SK-N-SH treated with all-trans-retinoic acid at 6 μM for 48 hours (cell line): Measurements from ENCODE around the gene GNAQ.

Experiments used
- ARNTL ChIP-seq: fragments of 450-650 bp; formaldehyde crosslinking; IDR thresholded peaks from 2 replicates; pipeline ENCODE4 v1.5.0; 2020; ENCODE audit warnings: low read depth, mild to moderate bottlenecking, moderate library complexity, borderline replicate concordance
- BACH2 ChIP-seq: fragments of 250-450 bp; sonication (Bioruptor Pico); IDR thresholded peaks from 2 replicates; pipeline ENCODE4 v1.9.0; 2021; ENCODE audit warnings: mild to moderate bottlenecking, borderline replicate concordance
- CSDC2 ChIP-seq: fragments of 250-450 bp; sonication (Bioruptor Pico); IDR thresholded peaks from 2 replicates; pipeline ENCODE4 v1.5.0; 2020; ENCODE audit warnings: mild to moderate bottlenecking, moderate library complexity
- ISL1 ChIP-seq: fragments of 250-450 bp; sonication (Bioruptor Pico); IDR thresholded peaks from 2 replicates; pipeline ENCODE4 v2.1.2; 2022; ENCODE audit warnings: mild to moderate bottlenecking, moderate library complexity
- OSR1 ChIP-seq: fragments of 250-450 bp; sonication (Bioruptor Pico); IDR thresholded peaks from 2 replicates; pipeline ENCODE4 v1.8.0; 2022; ENCODE audit warnings: moderate library complexity, mild to moderate bottlenecking, inconsistent platforms
- RARB ChIP-seq: fragments of 250-450 bp; sonication (Bioruptor Pico); IDR thresholded peaks from 2 replicates; pipeline ENCODE4 v1.8.0; 2021; ENCODE audit warnings: mild to moderate bottlenecking, moderate library complexity
- TCF4 ChIP-seq: fragments of 250-450 bp; sonication (Bioruptor Pico); IDR thresholded peaks from 2 replicates; pipeline ENCODE4 v1.8.0; 2021; ENCODE audit warnings: mild to moderate bottlenecking, moderate library complexity, borderline replicate concordance
- TOX ChIP-seq: fragments of 250-450 bp; sonication (Bioruptor Pico); IDR thresholded peaks from 2 replicates; pipeline ENCODE4 v1.8.0; 2021; ENCODE audit warnings: mild to moderate bottlenecking, moderate library complexity, borderline replicate concordance
- ZFP3 ChIP-seq: fragments of 250-450 bp; sonication (Bioruptor Pico); IDR thresholded peaks from 2 replicates; pipeline ENCODE4 v1.5.0; 2020; ENCODE audit warnings: mild to moderate bottlenecking, moderate library complexity
- ZFP30 ChIP-seq: fragments of 450-650 bp; formaldehyde crosslinking; IDR thresholded peaks from 2 replicates; pipeline ENCODE4 v1.5.0; 2022; ENCODE audit warnings: mild to moderate bottlenecking, moderate library complexity
- ZNF565 ChIP-seq: fragments of 450-650 bp; formaldehyde crosslinking; conservative IDR thresholded peaks from 2 replicates; pipeline ENCODE4 v1.5.0; 2020; ENCODE audit warnings: low read depth, mild to moderate bottlenecking, moderate library complexity
- TF ChIP-seq, protein P1 (sequence below): fragments of 250-450 bp; sonication (Bioruptor Pico); IDR thresholded peaks from 2 replicates; pipeline ENCODE4 v1.8.0; 2020; ENCODE audit warnings: mild to moderate bottlenecking, moderate library complexity, borderline replicate concordance
- TF ChIP-seq, protein P2 (sequence below): fragments of 250-450 bp; sonication (Bioruptor Pico); IDR thresholded peaks from 2 replicates; pipeline ENCODE4 v1.5.1; 2020; ENCODE audit warnings: low read depth, mild to moderate bottlenecking, moderate library complexity

DNA sequence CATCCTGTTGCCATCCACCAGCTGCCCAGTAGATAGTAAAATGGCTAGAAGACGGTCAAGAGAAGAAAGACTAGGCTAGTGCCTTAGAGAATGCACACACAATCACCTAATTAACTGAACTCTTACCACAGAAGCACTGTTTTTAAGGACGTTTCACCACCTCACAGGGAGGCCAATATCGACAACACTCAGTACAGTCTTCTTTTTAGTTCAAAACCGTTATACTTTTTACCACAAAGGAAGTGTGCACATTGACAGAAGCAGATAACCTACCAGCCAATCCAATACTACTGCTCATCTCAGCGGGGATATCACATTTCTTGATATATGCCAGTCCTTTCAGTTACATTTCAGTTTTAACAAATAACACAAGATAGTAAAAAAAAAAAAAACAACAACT lies 122.3 kb downstream of the GNAQ start:
- no peak for TF ChIP-seq CSDC2 (CRISPR knock-in tag)
- no peak for TF ChIP-seq ZFP3 (CRISPR knock-in tag)
- TF ChIP-seq ZNF565 (CRISPR knock-in tag), result no peak
- no peak for TF ChIP-seq ARNTL
- no peak for TF ChIP-seq TCF4 (CRISPR knock-in tag)
- TF ChIP-seq RARB (CRISPR knock-in tag), result no peak
- no peak for TF ChIP-seq OSR1 (CRISPR knock-in tag)
- TF ChIP-seq, protein P1, sequence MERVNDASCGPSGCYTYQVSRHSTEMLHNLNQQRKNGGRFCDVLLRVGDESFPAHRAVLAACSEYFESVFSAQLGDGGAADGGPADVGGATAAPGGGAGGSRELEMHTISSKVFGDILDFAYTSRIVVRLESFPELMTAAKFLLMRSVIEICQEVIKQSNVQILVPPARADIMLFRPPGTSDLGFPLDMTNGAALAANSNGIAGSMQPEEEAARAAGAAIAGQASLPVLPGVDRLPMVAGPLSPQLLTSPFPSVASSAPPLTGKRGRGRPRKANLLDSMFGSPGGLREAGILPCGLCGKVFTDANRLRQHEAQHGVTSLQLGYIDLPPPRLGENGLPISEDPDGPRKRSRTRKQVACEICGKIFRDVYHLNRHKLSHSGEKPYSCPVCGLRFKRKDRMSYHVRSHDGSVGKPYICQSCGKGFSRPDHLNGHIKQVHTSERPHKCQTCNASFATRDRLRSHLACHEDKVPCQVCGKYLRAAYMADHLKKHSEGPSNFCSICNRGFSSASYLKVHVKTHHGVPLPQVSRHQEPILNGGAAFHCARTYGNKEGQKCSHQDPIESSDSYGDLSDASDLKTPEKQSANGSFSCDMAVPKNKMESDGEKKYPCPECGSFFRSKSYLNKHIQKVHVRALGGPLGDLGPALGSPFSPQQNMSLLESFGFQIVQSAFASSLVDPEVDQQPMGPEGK (CRISPR knock-in tag), result no peak
- no peak for TF ChIP-seq BACH2
- TF ChIP-seq ISL1, result no peak
- no peak for TF ChIP-seq ZFP30 (CRISPR knock-in tag)
- no peak for TF ChIP-seq TOX (CRISPR knock-in tag)
- TF ChIP-seq, protein P2, sequence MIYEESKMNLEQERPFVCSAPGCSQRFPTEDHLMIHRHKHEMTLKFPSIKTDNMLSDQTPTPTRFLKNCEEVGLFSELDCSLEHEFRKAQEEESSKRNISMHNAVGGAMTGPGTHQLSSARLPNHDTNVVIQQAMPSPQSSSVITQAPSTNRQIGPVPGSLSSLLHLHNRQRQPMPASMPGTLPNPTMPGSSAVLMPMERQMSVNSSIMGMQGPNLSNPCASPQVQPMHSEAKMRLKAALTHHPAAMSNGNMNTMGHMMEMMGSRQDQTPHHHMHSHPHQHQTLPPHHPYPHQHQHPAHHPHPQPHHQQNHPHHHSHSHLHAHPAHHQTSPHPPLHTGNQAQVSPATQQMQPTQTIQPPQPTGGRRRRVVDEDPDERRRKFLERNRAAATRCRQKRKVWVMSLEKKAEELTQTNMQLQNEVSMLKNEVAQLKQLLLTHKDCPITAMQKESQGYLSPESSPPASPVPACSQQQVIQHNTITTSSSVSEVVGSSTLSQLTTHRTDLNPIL (CRISPR knock-in tag), result no peak
